SJSA1 (cell line): ENCODE data around the gene EFCAB6. TPM values are rescaled to one million over a fixed set of nuclear protein-coding genes. Genes with fewer than 3 reads are reported as not detected.

Source experiments
- DNase-seq, 2 experiments: peaks; one replicate each; pipeline ENCODE4 v3.0.0-alpha.2; 2015 to 2020; ENCODE audit warnings: low spot score in 2 of 2, low read depth in 1 of 2
- H3K27ac ChIP-seq: fragments of 250-450 bp; sonication (Bioruptor Pico); 2 replicates; pipeline ENCODE4 v1.5.1; 2020; ENCODE audit warnings: mild to moderate bottlenecking, moderate library complexity
- H3K27me3 ChIP-seq: fragments of 250-450 bp; sonication (Bioruptor Pico); replicated peaks from 2 replicates; pipeline ENCODE4 v1.5.1; 2020; ENCODE audit warnings: mild to moderate bottlenecking, moderate library complexity
- H3K36me3 ChIP-seq: fragments of 250-450 bp; sonication (Bioruptor Pico); 2 replicates; pipeline ENCODE4 v1.5.1; 2020; ENCODE audit warnings: mild to moderate bottlenecking
- H3K4me1 ChIP-seq: fragments of 250-450 bp; sonication (Bioruptor Pico); replicated peaks from 2 replicates; pipeline ENCODE4 v1.6.1; 2021; ENCODE audit warnings: mild to moderate bottlenecking
- H3K4me3 ChIP-seq: fragments of 250-450 bp; sonication (Bioruptor Pico); 2 replicates; pipeline ENCODE4 v1.5.1; 2020; ENCODE audit warnings: mild to moderate bottlenecking
- H3K9me3 ChIP-seq: fragments of 250-450 bp; sonication (Bioruptor Pico); replicated peaks from 2 replicates; pipeline ENCODE4 v1.5.1; 2020; ENCODE audit warnings: mild to moderate bottlenecking
- total RNA-seq: library from RNA; depleted of rRNA; stranded (reverse); fragments of >200 nt; shearing (Covaris generic); gene quantifications from 2 replicates; pipeline ENCODE4 v1.2.3, GENCODE V29; 2014

Gene EFCAB6
- total RNA-seq, 1 experiment from 2014 or later = 0.50 TPM

- DNase-seq = no peak
- Histone ChIP-seq H3K4me1 (no peaks in the 10 kb centered on the region), H3K4me3 (no peak overlapping the region), H3K27me3 (peaks cover 3% of the 10 kb centered on the region; the same call in 1 of the 2 replicates), H3K9me3 (no peaks in the 10 kb centered on the region), H3K36me3 (no peaks in the 10 kb centered on the region), H3K27ac (no peak overlapping the region)
These were observed 17.1 kb upstream of the EFCAB6 start for GRCh38 chr22:43828998-43829782.

- no peaks in the 10 kb centered on the region for H3K9me3 ChIP-seq
- no peaks in the 10 kb centered on the region for H3K4me1 ChIP-seq
- H3K27me3 ChIP-seq = peaks cover 3% of the 10 kb centered on the region; the same call in 1 of the 2 replicates
- no peak overlapping the region for H3K27ac ChIP-seq
- no peak overlapping the region for H3K4me3 ChIP-seq
- DNase-seq = no peak
- H3K36me3 ChIP-seq = no peaks in the 10 kb centered on the region
These were observed 16.6 kb upstream of the EFCAB6 start for GRCh38 chr22:43828725-43828997.

DNA sequence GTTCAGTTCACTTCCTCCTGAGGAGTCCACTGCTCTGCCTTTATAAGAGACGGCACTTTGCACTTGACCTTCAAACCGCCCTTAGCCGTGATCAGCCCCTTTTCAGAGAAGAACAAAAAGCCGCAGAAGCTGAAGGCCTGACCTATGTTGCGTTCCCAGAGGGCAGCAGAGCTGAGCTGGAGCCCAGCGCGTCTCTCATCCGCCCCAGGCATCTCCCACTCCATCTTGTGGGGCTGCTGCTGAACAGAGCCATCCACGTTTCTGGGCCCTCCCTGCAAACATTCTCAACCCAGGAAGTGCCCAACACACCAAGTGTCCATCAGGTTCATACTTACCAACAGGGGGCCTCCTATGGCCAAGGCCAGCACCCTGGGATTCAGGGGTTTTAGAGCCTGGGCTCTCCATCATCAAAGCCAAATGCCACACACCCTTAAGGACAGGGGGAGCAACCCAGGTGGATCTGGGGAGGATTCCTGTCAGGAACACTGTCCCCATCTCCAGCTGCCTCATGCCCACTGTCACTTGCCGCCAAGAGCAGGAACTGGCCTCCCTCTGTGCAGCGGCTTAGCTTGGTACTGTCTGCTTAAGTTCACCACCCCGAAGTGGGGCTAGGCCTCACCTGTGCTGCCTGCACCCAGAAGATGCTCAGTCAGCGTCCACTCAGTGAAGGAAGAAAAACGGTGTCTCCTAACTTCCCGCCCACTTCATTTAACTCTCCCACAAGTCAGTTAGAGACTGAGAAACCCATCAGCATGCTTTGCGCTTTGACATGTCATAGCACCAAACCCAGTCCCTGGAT is 16.0 kb upstream of the EFCAB6 start:
- DNase-seq = no peak
- peaks cover 3% of the 10 kb centered on the region; the same call in 1 of the 2 replicates for H3K27me3 ChIP-seq
- H3K9me3 ChIP-seq = no peaks in the 10 kb centered on the region
- H3K4me1 ChIP-seq = no peaks in the 10 kb centered on the region
- H3K36me3 ChIP-seq = no peaks in the 10 kb centered on the region
- no peak overlapping the region for H3K27ac ChIP-seq
- H3K4me3 ChIP-seq = no peak overlapping the region

- Histone ChIP-seq H3K27me3 (peaks cover 3% of the 10 kb centered on the region; the same call in 1 of the 2 replicates), H3K4me1 (no peaks in the 10 kb centered on the region), H3K9me3 (no peaks in the 10 kb centered on the region), H3K27ac (no peak overlapping the region), H3K4me3 (no peak overlapping the region), H3K36me3 (no peaks in the 10 kb centered on the region)
- DNase-seq = no peak
These were observed 15.1 kb upstream of the EFCAB6 start for GRCh38 chr22:43827003-43827735.

- Histone ChIP-seq H3K9me3 (no peaks in the 10 kb centered on the region), H3K4me3 (no peak overlapping the region), H3K4me1 (no peaks in the 10 kb centered on the region), H3K27me3 (peaks cover 3% of the 10 kb centered on the region; the same call in 1 of the 2 replicates), H3K36me3 (no peaks in the 10 kb centered on the region), H3K27ac (no peak overlapping the region)
- DNase-seq = peak in 1 of 2 experiments; percentile 27
These were observed 14.3 kb upstream of the EFCAB6 start for GRCh38 chr22:43826142-43827002.

DNA sequence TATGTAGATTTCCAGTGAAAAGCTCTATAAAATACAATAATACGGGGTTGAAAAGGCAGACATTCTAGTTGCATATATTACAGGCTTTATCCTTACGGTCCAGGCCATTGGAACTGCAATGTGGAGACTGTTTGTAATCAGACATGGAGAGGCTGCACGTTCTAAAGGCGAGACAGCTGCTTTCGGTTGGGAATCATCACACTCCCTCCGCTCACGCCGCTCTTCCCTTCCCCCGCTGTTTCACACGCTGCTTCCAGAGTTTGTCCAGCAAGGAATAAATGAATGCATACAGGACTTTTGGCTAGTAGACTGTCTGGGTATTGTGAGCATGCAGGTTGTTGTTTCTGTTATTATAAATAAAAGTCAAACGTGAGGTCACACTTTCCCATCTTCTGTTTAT is 13.5 kb upstream of the EFCAB6 start:
- DNase-seq = no peak
- Histone ChIP-seq H3K9me3 (no peaks in the 10 kb centered on the region), H3K27ac (no peak overlapping the region)

GRCh38 chr22:43824724-43825420 is 12.8 kb upstream of the EFCAB6 start:
- no peak overlapping the region for H3K27ac ChIP-seq
- no peaks in the 10 kb centered on the region for H3K36me3 ChIP-seq
- peaks cover 3% of the 10 kb centered on the region; the same call in 1 of the 2 replicates for H3K27me3 ChIP-seq
- no peaks in the 10 kb centered on the region for H3K4me1 ChIP-seq
- no peak overlapping the region for H3K4me3 ChIP-seq
- no peaks in the 10 kb centered on the region for H3K9me3 ChIP-seq
- DNase-seq = no peak

More for the DNA sequence above, 13.5 kb upstream of the EFCAB6 start:
- H3K36me3 ChIP-seq = no peaks in the 10 kb centered on the region
- H3K4me1 ChIP-seq = no peaks in the 10 kb centered on the region
- peaks cover 3% of the 10 kb centered on the region; the same call in 1 of the 2 replicates for H3K27me3 ChIP-seq
- no peak overlapping the region for H3K4me3 ChIP-seq

DNA sequence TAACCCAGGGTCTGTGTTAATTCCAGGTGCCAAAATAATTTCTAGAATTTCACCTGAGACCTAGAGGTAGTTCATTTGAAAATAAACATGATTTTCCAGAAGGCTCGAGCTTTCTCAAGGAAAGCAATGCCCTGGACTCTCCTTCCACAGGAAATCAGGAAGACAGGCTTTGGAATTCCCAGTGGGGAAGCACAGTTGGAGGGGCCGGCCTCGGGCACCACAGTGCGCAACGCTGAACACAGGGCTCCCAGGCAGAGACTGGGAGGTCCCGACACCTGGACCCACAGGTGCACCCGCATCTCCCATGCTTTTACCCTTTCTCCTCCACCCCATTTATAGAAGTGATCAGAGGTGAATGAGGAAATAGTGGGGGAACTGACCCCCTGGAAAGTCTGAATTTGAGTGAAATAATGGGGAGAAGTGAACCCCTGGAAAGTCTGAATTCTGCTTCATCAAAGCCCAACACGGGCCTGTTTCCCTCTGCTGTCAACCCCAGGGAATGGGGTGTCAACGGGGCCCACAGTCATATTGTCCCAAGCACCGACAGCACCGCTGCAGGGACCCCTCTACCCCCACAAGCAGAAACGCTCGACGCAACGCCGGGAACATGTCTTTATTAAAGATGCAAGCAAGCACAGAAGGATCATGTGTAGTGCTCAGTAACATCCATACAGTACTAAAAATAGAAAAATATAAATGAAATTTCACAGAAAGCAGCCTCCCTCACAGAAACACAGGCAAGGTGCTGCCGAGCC is 12.0 kb upstream of the EFCAB6 start:
- H3K27ac ChIP-seq = no peak overlapping the region
- no peak for DNase-seq
- no peak overlapping the region for H3K4me3 ChIP-seq
- no peaks in the 10 kb centered on the region for H3K36me3 ChIP-seq
- H3K4me1 ChIP-seq = no peaks in the 10 kb centered on the region
- H3K9me3 ChIP-seq = no peaks in the 10 kb centered on the region
- peaks cover 3% of the 10 kb centered on the region; the same call in 1 of the 2 replicates for H3K27me3 ChIP-seq

DNA sequence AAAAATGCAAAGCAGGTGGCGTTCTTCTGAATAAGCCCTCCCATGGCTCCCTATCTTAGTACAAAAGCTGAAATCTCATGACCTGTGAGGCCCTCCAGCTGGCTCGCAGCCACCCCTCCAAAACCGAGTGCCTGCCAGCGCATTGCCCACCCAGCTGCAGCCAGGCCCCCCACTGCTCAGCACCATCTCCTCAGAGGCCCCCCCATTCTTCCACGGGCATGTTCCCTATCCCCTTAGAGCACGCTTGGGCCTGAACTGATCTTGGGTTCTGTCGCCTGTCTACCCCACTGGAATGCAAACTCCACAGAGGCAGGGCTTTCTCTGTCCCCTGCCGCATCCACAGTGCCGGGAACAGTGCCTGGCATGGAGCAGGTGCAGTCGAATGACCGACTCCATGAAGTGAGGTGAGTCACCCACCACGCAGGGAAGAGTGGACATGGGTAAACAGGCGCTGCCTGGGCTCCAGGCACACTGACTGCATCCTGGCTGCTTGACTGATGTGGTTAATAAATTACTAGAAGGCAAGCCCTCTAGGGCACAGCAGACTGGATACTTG is 11.3 kb upstream of the EFCAB6 start:
- H3K27ac ChIP-seq = no peak overlapping the region
- H3K36me3 ChIP-seq = no peaks in the 10 kb centered on the region
- peaks cover 3% of the 10 kb centered on the region; the same call in 1 of the 2 replicates for H3K27me3 ChIP-seq
- H3K4me3 ChIP-seq = no peak overlapping the region
- no peaks in the 10 kb centered on the region for H3K9me3 ChIP-seq
- no peaks in the 10 kb centered on the region for H3K4me1 ChIP-seq
- DNase-seq = no peak

DNA sequence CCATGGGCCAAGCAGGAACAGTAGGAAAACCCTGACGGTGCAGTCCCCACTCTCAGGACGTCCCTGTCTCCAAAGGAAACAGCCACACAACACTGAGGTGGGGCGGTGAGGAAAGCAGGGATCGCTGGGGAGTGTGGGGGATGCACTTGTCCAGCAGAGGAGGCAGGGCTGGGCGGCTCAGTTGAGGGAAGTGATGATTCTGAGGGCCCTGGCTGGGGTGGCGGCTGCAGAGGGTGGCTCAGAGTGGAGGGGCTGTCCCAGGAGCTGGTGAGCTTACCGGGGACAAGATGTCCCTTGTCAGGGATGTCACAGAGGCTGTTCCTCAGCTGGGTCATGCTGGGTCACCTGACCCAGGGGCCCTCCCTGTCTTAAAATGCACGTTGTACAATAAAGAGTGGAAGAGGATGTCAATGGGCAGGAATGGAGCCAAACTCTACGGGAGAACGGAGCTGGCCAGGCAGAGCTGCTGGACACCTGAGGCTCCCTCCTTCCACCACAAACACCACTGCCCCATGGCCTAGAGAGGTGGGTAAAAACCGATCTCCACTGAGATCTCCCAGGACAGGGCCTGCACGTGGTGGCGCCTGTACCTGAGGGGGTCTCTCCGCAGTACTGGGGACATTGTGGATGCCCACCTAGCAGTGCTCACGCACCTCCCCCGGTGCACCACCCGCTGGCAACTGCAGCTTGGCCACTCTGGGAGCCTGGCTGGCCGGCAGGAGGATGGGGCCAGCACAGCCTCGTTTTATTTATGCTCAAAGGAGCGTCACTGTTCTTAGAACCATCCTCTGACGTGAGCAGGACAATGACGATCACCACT is 9.7 kb upstream of the EFCAB6 start:
- Histone ChIP-seq H3K4me1 (no peaks in the 10 kb centered on the region), H3K27ac (no peak overlapping the region), H3K4me3 (no peak overlapping the region), H3K27me3 (peaks cover 3% of the 10 kb centered on the region; the same call in 1 of the 2 replicates), H3K36me3 (no peaks in the 10 kb centered on the region), H3K9me3 (no peaks in the 10 kb centered on the region)
- DNase-seq = no peak

DNA sequence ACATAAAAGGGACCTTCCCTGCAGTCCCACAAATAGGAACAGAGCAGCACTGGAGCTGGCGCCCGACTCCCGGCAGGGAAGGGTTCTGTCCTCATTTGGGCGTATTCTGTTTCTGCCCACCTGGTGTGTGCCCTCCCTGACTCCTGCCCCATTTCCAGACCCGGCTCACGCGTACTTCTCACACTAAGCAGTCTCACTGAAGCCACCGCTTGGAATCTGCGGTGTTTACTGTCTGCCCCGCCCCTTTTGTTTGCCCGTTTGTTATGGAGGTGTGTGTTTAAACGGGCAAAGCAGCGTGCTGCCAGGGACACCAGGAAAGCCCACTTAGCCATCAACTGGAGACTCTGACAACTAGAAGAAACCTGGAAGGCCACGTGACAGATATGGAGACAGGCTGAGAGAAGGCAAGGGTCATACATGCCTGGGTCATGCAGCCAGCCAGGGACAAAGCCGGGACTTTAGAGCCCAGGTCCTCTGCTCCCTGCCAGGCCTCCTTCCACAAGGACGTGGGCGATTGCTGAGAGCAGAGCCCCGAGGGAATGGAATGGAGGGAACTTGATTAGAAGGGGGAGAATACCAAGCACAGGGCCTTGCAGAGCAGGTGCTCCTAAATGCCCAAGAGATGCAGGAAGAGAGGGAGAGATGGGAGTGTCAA is 8.7 kb upstream of the EFCAB6 start:
- no peak overlapping the region for H3K4me3 ChIP-seq
- H3K27me3 ChIP-seq = peaks cover 3% of the 10 kb centered on the region; the same call in 1 of the 2 replicates
- no peaks in the 10 kb centered on the region for H3K4me1 ChIP-seq
- DNase-seq = no peak
- no peaks in the 10 kb centered on the region for H3K36me3 ChIP-seq
- no peaks in the 10 kb centered on the region for H3K9me3 ChIP-seq
- H3K27ac ChIP-seq = no peak overlapping the region
